Iris pigment epithelial cell (primary cell): ENCODE results near the gene NPEPL1.
"Not testable (repeated sequence)": the region's sequence is repeated elsewhere in the genome, so short reads cannot be mapped to it uniquely, and the experiment has no call there.

Source experiments
- DNase-seq: peaks from one replicate; pipeline ENCODE4 v3.0.0-alpha.2; 2011; ENCODE audit warnings: low read depth

NPEPL1 gene

GRCh38 chr20:58692579-58693225 is at the start of gene NPEPL1:
NPEPL1 (plus strand) TSS chr20:58692800; CDS start chr20:58692901, 101 bp downstream.
- peak; percentile 78 for DNase-seq

GRCh38 chr20:58642896-58643295 is 49.7 kb upstream of the NPEPL1 start:
- not testable (repeated sequence) for DNase-seq

- peak; percentile 68 for DNase-seq
Observed at GRCh38 chr20:58645412-58645968, 47.1 kb upstream of the NPEPL1 start.

GRCh38 chr20:58646257-58646656 is 46.3 kb upstream of the NPEPL1 start:
- DNase-seq = no peak

GRCh38 chr20:58646703-58647102 is 45.9 kb upstream of the NPEPL1 start:
- DNase-seq = no peak

- DNase-seq = no peak
Observed at GRCh38 chr20:58647162-58647795, 45.3 kb upstream of the NPEPL1 start.

- DNase-seq = peak; percentile 71
Observed at GRCh38 chr20:58647796-58648501, 44.7 kb upstream of the NPEPL1 start.

GRCh38 chr20:58648502-58648825 is 44.1 kb upstream of the NPEPL1 start:
- not testable (repeated sequence) for DNase-seq

GRCh38 chr20:58649288-58650180 is 43.1 kb upstream of the NPEPL1 start:
- peak; percentile 29 for DNase-seq

GRCh38 chr20:58650181-58650775 is 42.3 kb upstream of the NPEPL1 start:
- DNase-seq = no peak

- DNase-seq = peak; percentile 97
Observed at GRCh38 chr20:58650776-58651558, 41.6 kb upstream of the NPEPL1 start, which contains the start of gene STX16. STX16 (plus strand) TSS chr20:58651283; CDS start chr20:58652007, 724 bp downstream.

- no peak for DNase-seq
Observed at GRCh38 chr20:58651559-58651945, 41.0 kb upstream of the NPEPL1 start.

- DNase-seq = peak; percentile 86
Observed at GRCh38 chr20:58651946-58652605, 40.5 kb upstream of the NPEPL1 start.

GRCh38 chr20:58652606-58653294 is 39.9 kb upstream of the NPEPL1 start:
- peak; percentile 30 for DNase-seq

- no peak for DNase-seq
Observed at GRCh38 chr20:58654337-58654736, 38.3 kb upstream of the NPEPL1 start.

GRCh38 chr20:58655328-58656107 is 37.1 kb upstream of the NPEPL1 start:
- DNase-seq = no peak

GRCh38 chr20:58656831-58657230 is 35.8 kb upstream of the NPEPL1 start:
- DNase-seq = no peak

GRCh38 chr20:58657262-58657661 is 35.3 kb upstream of the NPEPL1 start:
- no peak for DNase-seq

- no peak for DNase-seq
Observed at GRCh38 chr20:58657986-58658385, 34.6 kb upstream of the NPEPL1 start.
